ENCODE results near the gene JCHAIN. TPM values are rescaled to one million over a fixed set of nuclear protein-coding genes. Genes with fewer than 3 reads are reported as not detected.

JCHAIN gene
- total and polyA plus RNA-seq, 2 donors (not counting 1 experiment from before 2014, with no cell fraction given): 11.3 to 28.7 TPM

- Histone ChIP-seq H4K20me1 (ENCODE audit: control insufficient read depth, extremely low read depth, insufficient read depth, low read length) (no peaks in the 10 kb centered on the region), H3K9me3 (ENCODE audit: control insufficient read depth, insufficient read depth, low read depth, low read length) (no peaks in the 10 kb centered on the region), H2AFZ (ENCODE audit: low read length) (no peak overlapping the region), H3K36me3 (ENCODE audit: control insufficient read depth, insufficient read depth, low read length) (no peaks in the 10 kb centered on the region), H3K27me3 (ENCODE audit: control insufficient read depth, insufficient read depth, low read length) (no peaks in the 10 kb centered on the region), H3K27ac (ENCODE audit: insufficient read depth, low read length) (no peak overlapping the region), H3K9ac (ENCODE audit: insufficient read depth, low read length) (no peak overlapping the region), H3K4me1 (ENCODE audit: control insufficient read depth, extremely low read depth, insufficient read depth, low read length) (no peaks in the 10 kb centered on the region), H3K4me3 (replicated peaks in 1 of 4; ENCODE audit: control extremely low read depth in 1 of 4, insufficient read depth in 1 of 4, low read depth in 3 of 4, low read length in 4 of 4) (no peak overlapping the region), H3K79me2 (ENCODE audit: control insufficient read depth, insufficient read depth, low read length) (no peaks in the 10 kb centered on the region), H3K4me2 (ENCODE audit: extremely low read depth, insufficient read depth, low read length) (no peak overlapping the region)
- peak; percentile 39 to 74 for DNase-seq (ENCODE audit: low read depth in 2 of 2)
- TF ChIP-seq EZH2 (IDR thresholded peaks at IDR 0.05; ENCODE audit: low read length, missing control alignments) (no peak), CTCF (conservative IDR thresholded peaks at IDR 0.05 in 1 of 2, IDR thresholded peaks at IDR 0.05 in 1 of 2; ENCODE audit: low read depth in 1 of 2, low read length in 2 of 2) (no peak)
These were observed 34.3 kb downstream of the JCHAIN start for GRCh38 chr4:70632028-70632427.

GRCh38 chr4:70630162-70630561 lies 36.1 kb downstream of the JCHAIN start:
- no peak for TF ChIP-seq CTCF (conservative IDR thresholded peaks at IDR 0.05 in 1 of 2, IDR thresholded peaks at IDR 0.05 in 1 of 2; ENCODE audit: low read depth in 1 of 2, low read length in 2 of 2)
- TF ChIP-seq EZH2 (IDR thresholded peaks at IDR 0.05; ENCODE audit: low read length, missing control alignments): no peak
- Histone ChIP-seq H3K4me1 (ENCODE audit: control insufficient read depth, extremely low read depth, insufficient read depth, low read length) (no peaks in the 10 kb centered on the region), H2AFZ (ENCODE audit: low read length) (no peak overlapping the region), H3K4me2 (ENCODE audit: extremely low read depth, insufficient read depth, low read length) (no peak overlapping the region), H3K27me3 (ENCODE audit: control insufficient read depth, insufficient read depth, low read length) (no peaks in the 10 kb centered on the region), H3K36me3 (ENCODE audit: control insufficient read depth, insufficient read depth, low read length) (no peaks in the 10 kb centered on the region), H3K4me3 (replicated peaks in 1 of 4; ENCODE audit: control extremely low read depth in 1 of 4, insufficient read depth in 1 of 4, low read depth in 3 of 4, low read length in 4 of 4) (no peak overlapping the region), H3K27ac (ENCODE audit: insufficient read depth, low read length) (no peak overlapping the region), H3K79me2 (ENCODE audit: control insufficient read depth, insufficient read depth, low read length) (no peaks in the 10 kb centered on the region), H3K9me3 (ENCODE audit: control insufficient read depth, insufficient read depth, low read depth, low read length) (no peaks in the 10 kb centered on the region), H4K20me1 (ENCODE audit: control insufficient read depth, extremely low read depth, insufficient read depth, low read length) (no peaks in the 10 kb centered on the region), H3K9ac (ENCODE audit: insufficient read depth, low read length) (no peak overlapping the region)
- no peak for DNase-seq (ENCODE audit: low read depth in 2 of 2)

GRCh38 chr4:70629469-70630090 lies 36.7 kb downstream of the JCHAIN start:
- Histone ChIP-seq H2AFZ (ENCODE audit: low read length) (no peak overlapping the region), H4K20me1 (ENCODE audit: control insufficient read depth, extremely low read depth, insufficient read depth, low read length) (no peaks in the 10 kb centered on the region), H3K4me3 (replicated peaks in 1 of 4; ENCODE audit: control extremely low read depth in 1 of 4, insufficient read depth in 1 of 4, low read depth in 3 of 4, low read length in 4 of 4) (no peak overlapping the region), H3K79me2 (ENCODE audit: control insufficient read depth, insufficient read depth, low read length) (no peaks in the 10 kb centered on the region), H3K9ac (ENCODE audit: insufficient read depth, low read length) (no peak overlapping the region), H3K27me3 (ENCODE audit: control insufficient read depth, insufficient read depth, low read length) (no peaks in the 10 kb centered on the region), H3K9me3 (ENCODE audit: control insufficient read depth, insufficient read depth, low read depth, low read length) (no peaks in the 10 kb centered on the region), H3K4me2 (ENCODE audit: extremely low read depth, insufficient read depth, low read length) (no peak overlapping the region), H3K27ac (ENCODE audit: insufficient read depth, low read length) (no peak overlapping the region), H3K36me3 (ENCODE audit: control insufficient read depth, insufficient read depth, low read length) (no peaks in the 10 kb centered on the region), H3K4me1 (ENCODE audit: control insufficient read depth, extremely low read depth, insufficient read depth, low read length) (no peaks in the 10 kb centered on the region)
- TF ChIP-seq EZH2 (IDR thresholded peaks at IDR 0.05; ENCODE audit: low read length, missing control alignments) (no peak), CTCF (conservative IDR thresholded peaks at IDR 0.05 in 1 of 2, IDR thresholded peaks at IDR 0.05 in 1 of 2; ENCODE audit: low read depth in 1 of 2, low read length in 2 of 2) (no peak)
- no peak for DNase-seq (ENCODE audit: low read depth in 2 of 2)

Measured in fibroblast of lung (primary cell).